Measurements from ENCODE around the gene CDX1.

The CDX1 gene

DNA sequence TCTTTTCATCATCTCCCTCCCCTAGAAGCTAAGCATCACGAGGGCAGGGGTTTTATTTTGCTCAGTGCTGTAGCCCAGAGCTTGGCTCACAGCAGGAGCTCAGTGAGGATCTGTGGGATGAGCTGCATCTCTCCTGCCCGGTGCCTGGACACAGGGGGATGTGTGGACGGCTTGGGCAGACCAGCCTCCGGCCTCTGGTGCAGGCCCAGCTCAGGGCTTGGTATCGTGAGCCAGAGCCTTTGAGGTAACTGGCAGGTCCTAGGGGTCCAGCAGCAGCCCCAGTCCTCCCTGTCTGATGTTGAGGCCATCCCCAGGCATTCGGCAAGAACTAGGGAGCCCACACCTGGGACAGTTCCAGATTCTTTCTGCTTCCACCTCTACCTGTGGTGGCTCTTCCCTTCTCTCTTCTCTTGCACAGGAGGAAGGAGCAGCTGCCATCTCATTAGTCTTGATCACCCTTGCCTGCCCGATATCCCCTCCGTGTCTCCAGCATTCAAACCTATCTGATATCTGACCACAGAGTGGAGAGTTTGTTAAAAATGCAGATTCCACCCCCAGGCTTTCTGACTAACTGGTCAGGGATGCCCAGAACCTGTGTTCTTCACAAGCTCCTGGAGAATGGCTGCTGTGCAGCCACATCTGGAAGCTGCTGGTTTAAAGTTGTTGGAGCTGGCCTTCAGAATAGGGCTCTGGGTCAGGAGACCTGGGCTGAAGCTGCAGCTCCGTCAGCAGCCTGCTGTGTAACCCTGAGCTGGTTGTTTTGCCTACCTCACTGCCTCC, 15.4 kb downstream of the CDX1 start:
- no peak for DNase-seq (ENCODE audit: low read depth)
- no peak for TF ChIP-seq CTCF (conservative IDR thresholded peaks at IDR 0.05; ENCODE audit: low read depth, low read length)
- H3K4me3 ChIP-seq (ENCODE audit: low read depth, low read length) = no peak overlapping the region

DNA sequence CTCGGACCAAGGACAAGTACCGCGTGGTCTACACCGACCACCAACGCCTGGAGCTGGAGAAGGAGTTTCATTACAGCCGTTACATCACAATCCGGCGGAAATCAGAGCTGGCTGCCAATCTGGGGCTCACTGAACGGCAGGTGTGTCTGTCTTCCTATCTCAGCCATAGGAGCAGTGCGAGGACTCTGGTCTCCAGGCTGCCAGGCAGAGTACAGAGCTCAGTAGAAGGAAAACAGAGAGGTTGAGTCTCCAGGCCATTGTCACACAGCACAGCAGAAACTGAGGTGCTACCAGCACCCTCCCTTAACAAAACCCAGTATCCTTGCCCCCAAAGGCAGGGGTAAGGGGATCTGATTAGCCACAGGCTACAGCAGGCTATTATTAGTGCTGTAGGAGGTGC, 16.2 kb downstream of the CDX1 start:
- no peak for TF ChIP-seq CTCF (conservative IDR thresholded peaks at IDR 0.05; ENCODE audit: low read depth, low read length)
- DNase-seq (ENCODE audit: low read depth) = no peak
- H3K4me3 ChIP-seq (ENCODE audit: low read depth, low read length) = no peak overlapping the region

- TF ChIP-seq CTCF (conservative IDR thresholded peaks at IDR 0.05; ENCODE audit: low read depth, low read length) = no peak
- DNase-seq (ENCODE audit: low read depth) = no peak
- no peak overlapping the region for H3K4me3 ChIP-seq (ENCODE audit: low read depth, low read length)
Observed at GRCh38 chr5:150183436-150183835, 16.9 kb downstream of the CDX1 start.

- no peak overlapping the region for H3K4me3 ChIP-seq (ENCODE audit: low read depth, low read length)
- no peak for DNase-seq (ENCODE audit: low read depth)
- TF ChIP-seq CTCF (conservative IDR thresholded peaks at IDR 0.05; ENCODE audit: low read depth, low read length) = no peak
Observed at GRCh38 chr5:150184006-150184405, 17.4 kb downstream of the CDX1 start.

- TF ChIP-seq CTCF (conservative IDR thresholded peaks at IDR 0.05; ENCODE audit: low read depth, low read length) = no peak
- H3K4me3 ChIP-seq (ENCODE audit: low read depth, low read length) = no peak overlapping the region
- DNase-seq (ENCODE audit: low read depth) = no peak
Observed at GRCh38 chr5:150184990-150185912, 18.7 kb downstream of the CDX1 start.

GRCh38 chr5:150186137-150186536, 19.6 kb downstream of the CDX1 start:
- no peak for TF ChIP-seq CTCF (conservative IDR thresholded peaks at IDR 0.05; ENCODE audit: low read depth, low read length)
- no peak overlapping the region for H3K4me3 ChIP-seq (ENCODE audit: low read depth, low read length)
- DNase-seq (ENCODE audit: low read depth) = no peak
